Hepatic stellate cell (primary cell): Measurements from ENCODE around the gene GALE.
"Not testable (repeated sequence)": the region's sequence is repeated elsewhere in the genome, so short reads cannot be mapped to it uniquely, and the experiment has no call there.

Source experiments
- DNase-seq: peaks from one replicate; pipeline ENCODE4 v3.0.0; 2011; ENCODE audit warnings: low spot score

The GALE gene

DNA sequence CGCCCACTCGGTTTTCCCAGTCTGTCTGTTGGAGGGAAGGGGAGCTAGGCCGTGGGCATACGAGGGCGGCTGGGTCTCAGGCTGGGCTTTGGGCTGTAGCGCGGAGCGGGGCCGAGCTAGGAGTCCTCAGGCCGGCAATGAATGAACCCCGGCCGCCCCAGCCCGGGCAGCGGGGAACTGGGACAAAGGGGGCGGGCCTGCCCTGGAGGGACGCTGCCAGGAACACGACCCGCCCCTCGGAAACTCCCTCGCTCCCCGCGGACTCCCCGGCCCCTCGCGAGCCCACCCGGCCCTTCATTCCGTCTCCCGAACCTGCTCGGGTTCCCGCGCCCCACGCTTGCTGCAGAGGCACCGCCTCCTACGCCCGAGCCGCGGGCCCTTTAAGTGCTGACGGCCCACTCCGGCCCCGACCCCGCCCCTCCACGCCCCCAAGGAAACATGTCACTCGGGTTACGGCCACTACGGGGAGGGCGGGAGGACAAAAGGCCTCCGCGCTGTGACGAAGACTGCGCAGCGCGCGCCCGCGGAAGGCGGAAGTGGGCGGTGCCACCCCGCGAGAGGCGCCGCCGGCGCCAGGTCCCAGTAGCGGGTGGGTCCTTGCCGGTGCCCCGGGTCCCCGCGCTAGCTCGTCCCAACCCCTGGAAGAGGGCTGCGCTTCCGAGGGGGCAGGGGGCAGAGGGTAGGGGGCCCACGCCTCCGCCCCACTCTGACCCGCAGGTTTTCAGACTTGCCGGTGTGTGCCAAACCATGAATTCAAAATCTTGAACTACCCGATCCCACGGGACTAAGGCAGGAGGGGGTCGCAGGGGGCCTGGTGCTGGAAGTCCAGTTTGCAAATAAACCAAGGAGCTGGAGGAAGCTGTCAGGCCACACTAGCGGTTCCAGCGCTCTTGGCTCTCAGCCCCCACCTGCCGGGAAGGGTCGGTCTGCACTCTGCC, at the start of gene GALE:
Gene GALE, minus strand, starts transcription at position 355 of the 938 bp plus-strand sequence. CDS start 1,747 bp downstream, outside the sequence.
- peak; percentile 99 for DNase-seq

DNA sequence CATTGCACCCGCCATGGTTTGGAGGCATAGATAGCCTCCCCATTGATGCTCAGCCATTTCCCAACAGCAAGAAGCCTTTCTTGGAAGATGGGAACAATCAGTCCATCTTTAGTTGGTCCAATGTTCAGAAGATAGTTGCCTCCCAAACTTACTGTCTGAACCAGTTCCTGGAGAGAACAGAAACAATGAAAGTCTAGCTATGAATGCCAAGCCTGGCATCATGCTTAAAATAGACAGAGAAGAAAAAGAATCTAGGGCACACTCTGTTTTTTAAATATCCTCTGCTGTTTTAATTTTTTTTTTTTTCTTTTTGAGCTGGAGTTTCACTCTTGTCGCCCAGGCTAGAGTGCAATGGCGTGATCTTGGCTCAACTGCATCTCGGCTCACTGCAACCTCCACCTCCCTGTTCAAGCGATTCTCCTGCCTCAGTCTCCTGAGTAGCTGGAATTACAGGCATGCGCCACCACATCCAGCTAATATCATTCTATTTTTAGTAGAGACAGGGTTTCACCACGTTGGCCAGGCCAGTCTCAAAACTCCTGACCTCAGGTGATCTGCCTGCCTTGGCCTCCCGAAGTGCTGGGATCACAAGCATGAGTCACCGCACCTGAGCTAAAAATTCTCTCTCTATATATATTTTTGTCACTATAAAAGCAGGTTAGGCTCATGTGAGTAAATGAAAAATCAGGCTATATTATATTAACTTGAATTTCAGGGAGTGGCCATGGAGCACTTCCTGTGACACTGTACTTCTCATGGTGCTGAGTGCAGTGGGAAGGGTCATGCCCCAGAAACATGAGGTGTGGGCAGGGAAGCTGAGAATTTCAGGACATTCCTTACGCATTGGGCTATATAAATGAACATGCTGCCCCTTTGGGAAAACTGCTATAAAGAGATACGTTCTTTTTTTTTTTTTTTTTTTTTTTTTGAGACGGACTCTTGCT, 48.4 kb upstream of the GALE start:
- DNase-seq, result no peak

DNA sequence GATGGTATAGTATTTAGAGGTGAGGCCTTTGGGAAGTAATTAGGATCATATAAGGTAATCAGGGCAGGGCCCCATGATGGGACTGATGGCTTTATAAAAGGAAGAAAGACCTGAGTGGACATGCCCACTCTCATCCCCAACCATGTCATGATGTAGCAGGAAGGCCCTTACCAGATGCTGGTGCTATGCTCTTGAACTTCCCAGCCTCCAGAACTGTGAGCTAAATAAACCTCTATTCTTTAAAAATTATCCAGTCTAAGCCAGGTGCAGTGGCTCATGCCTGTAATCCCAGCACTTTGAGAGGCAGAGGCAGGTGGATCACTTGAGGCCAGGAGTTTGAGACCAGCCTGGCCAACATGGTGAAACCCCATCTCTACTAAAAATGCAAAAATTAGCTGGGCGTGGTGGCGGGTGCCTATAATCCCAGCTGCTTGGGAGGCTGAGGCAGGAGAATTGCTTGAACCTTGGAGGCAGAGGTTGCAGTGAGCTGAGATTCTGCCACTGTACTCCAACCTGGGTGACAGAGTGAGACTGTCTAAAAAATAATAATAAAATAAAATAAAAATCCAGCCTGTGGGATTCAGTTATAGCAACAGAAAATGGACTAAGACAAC, 47.0 kb upstream of the GALE start:
- DNase-seq, result not testable (repeated sequence)

DNA sequence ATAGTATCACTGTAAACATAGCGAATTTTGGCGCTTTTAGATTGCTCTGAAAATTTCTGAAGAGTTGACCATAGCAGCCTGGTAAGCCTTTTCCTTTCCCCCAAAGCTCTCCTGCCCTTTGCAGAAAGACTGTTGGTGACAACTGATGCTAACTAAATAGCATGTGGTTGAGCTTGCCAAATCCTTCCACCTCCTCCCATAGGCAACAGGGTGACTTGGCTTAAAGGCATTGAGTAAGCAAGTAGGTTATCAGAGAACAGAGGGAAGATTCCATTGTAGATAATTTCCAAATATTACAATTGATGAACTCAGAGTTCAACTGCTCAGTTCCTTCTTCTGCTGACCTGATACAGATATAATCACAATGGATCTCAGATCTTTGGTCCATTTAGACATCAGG, 44.6 kb upstream of the GALE start:
- no peak for DNase-seq

DNA sequence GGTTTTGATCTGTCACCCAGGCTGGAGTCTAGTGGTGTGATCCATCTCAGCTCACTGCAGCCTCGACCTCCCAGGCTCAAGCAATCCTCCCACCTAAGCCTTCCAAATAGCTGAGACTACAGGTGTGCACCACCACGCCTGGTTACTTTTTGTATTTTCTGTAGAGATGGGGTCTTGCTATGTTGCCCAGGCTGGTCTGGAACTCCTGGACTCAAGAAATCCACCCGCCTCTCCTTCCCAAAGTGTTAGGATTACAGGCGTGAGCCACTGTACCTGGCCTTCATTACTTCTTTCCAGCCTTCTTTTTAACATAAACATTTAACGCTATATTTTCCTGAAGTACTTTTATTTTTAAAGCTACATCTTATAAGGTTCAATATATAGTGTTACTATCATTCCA, 43.1 kb upstream of the GALE start:
- DNase-seq, result no peak

DNA sequence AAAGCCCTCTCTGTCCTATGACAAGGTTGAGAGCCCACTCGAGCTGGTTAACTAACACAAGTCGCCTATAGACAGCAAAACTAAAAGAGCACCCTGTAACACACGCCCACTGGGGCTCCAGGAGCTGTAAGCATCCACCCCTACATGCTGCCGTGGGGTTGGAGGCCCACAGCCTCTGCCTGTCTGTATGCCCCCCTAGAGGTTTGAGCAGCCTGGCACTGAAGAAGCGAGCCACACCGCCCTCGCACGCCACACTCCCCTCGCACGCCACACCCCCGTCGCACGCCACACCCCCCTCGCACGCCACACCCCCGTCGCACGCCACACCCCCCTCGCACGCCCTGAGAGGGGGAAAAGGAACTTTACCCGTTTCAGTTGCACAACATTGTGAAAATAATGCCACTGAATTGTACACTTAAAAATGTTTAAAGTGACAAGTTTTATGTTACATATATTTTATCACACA, 37.9 kb upstream of the GALE start:
- peak; percentile 52 for DNase-seq

DNA sequence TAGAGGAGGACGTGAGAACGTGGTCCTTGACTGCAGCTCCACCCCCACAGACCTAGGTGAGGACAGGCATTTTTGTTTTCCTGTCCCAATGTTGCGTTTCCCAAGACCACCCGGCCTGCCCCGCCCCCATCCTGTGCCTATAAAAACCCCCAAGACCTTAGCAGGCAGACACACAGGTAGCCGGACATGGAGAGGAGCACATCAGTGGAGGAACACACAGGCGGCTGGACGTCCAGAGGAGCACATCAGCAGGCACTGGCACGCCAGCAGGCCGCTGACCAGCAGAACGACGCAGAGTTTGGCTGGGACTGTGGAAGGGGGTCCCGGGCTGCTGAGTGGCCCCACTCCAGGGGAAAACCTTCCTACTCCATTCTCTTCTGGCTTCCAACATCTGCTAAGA, 37.4 kb upstream of the GALE start:
- DNase-seq, result no peak

DNA sequence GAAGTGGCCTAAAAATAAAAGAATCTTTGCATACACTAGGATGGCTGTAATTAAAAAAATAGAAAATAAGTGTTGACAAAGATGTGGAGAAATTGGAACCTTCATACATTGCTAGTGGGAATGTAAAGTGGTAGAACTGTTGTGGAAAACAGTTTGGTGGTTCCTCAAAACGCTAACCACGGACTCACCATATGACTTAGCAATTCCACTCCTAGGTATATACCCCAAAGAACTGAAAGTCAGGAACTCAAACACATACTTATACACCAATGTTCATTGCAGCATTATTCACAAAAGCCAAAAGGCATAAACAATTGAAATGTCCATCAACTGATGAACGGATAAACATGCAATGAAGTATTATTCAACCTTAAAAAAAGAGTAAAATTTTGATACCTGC, 35.5 kb upstream of the GALE start:
- no peak for DNase-seq

DNA sequence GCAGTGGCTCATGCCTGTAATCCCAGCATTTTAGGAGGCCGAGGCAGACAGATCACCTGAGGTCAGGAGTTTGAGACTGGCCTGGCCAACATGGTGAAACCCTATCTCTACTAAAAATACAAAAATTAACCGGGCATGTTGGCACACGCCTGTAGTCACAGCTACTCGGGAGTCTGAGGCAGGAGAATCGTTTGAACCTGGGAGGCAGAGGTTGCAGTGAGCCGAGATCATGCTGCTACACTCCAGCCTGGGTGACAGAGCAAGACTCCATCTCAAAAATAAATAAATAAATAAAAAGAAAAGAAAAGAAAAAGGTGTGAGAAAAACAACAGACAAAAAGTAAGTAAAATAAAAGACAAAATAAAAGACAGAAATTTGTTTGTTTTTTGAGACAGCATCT, 33.6 kb upstream of the GALE start:
- not testable (repeated sequence) for DNase-seq

DNA sequence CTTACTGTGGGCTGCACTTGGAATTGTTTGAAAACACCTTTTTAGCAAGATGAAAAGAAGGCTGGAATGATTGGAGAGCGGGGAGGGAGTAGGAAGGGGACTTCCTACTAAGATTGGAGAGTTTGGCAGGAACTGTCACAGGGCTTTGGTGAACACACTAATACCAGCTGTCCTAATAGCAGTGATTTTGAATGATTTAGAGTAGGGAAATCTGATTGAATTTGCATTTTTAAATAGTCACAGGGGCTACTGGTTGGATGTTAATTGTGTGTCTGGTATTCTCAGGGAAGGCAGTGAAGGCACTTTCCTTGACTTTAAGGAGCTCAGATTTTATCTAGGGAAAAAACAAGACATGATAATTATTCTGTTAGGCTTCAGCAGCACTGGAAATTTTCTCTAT, 27.2 kb upstream of the GALE start:
- DNase-seq, result no peak

DNA sequence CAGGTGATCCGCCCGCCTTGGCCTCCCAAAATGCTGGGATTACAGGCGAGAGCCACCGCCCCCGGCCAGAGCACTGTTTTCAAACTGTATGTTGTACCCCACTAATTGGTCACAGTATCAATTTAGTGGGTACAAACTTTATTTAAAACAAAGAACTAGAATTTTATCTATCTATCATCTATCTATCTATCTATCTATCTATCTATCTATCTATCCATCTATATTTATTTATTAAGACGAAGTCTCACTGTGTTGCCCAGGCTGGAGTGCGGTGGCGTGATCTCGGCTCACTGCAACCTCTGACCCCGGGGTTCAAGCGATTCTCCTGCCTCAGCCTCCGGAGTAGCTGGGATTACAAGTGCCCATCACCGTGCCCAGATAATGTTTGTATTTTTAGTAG, 26.0 kb upstream of the GALE start:
- not testable (repeated sequence) for DNase-seq

DNA sequence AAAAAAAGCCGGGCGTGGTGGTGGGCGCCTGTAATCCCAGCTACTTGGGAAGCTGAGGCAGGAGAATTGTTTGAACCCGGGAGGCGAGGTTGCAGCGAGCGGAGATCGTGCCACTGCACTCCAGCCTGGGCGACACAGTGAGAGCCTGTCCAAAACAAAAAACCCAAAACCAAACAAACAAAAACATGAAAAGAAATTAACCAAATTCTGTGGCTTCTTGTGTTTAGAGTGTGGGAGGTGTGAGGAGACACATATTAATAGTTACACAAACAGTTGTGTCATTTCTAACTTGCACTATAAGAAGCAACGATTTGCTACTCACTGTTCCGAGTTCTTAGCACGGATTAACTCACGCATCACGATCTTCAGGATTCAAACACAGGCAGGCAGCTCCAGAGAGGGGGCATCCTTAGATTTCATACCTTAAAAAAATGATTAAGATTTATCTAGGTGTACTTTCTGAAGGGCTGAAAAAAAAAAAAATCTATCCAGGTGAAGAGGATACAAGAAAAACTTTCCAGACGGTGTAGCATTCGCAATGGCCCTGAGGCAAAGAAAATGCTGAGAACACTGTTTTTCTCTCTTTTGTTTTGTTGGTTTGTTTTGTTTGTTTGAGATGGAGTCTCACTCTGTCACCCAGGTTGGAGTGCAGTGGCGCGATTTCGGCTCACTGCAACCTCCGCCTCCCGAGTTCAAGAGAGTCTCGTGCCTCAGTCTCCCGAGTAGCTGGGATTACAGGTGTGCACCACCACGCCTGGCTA, 25.4 kb upstream of the GALE start:
- DNase-seq, result no peak

DNA sequence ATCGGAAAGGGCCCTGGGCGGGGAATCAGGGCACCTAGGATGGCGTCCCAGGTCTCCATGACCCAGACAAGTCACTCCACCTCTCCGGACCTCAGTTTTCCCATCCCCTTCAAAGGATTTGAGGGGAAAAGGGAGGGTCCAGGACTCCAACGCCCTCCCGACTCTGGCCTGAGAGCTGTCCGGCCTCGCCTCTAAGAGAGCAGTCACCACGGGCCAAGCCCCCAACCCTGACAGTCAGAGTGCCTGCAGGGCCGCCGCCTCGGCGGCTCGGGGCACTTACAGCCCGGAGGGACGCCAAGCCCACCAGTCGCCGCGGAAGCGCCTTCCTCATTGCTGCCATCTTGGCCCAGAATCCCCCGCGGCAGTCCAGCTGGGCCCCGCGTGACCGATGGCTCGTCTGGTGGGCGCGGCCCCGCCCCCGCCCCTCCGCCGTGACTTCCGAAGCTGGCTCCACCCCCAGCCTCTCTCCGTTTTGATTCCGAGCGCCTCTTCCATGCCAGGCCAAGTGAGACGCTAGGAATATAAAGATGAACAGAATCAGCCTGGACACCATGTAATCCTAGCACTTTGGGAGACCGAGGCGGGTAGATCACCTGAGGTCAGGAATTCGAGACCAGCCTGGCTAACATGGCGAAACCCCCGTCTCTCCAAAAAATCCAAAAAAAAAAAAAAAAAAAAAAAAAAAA, 24.7 kb upstream of the GALE start, which contains the start of gene HMGCL:
Gene HMGCL, minus strand, starts transcription at position 354 of the 686 bp plus-strand sequence. Its CDS starts 14 bp downstream, at position 340.
- DNase-seq, result peak; percentile 94

DNA sequence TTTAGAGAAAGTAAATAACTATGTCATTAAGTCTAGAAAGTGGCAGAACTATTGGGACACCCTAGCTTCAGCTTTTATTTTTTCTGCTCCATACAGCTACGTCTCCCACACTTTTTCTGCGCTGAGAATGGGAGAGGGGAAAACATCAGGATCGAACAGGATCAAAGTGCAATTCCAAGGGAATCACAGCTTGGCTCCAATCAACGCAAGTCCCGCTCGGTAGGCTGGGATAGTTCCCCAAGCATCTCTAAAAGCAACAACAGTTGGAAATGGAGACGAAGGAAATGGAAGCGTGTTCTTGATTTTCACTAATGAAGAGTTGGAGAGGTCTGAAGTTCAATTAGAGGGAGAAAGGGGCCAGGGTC, 24.1 kb upstream of the GALE start:
- peak; percentile 22 for DNase-seq

DNA sequence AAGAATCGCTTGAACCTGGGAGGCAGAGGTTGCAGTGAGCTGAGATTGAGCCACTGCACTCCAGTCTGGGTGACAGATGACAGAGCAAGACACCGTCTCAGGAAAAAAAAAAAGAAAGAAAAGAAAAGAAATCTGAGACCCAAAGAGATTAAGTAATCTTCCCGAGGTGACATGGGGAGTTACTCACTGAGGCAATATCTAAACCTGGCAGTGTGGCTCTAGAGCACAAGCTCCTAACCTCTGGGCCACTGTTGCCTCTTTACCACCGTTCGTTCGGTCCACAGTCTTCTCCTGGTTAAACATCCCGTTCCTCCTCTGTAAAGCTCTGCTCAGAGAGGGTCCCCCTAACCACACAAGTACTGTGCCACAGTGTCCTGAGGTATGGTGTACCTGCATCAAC, 23.2 kb upstream of the GALE start:
- DNase-seq, result no peak

DNA sequence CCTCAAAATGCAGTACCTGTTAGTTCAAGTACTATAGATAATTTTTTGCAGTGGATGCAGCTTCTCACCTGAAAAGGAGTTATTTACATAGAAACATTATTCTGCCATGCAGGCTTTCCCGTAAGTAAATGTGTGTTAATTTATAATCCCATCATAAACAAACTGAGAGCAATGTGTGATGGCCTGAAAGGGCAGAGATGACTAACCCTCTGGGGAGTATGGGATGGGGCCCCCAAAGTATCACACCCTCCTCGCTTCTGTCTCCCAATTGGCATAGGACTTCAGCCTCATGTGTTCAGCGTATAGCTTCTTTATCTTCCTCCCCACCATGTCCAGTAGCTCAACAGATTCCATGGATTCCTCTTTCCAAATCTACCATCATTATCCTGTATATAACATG, 17.1 kb upstream of the GALE start:
- no peak for DNase-seq

DNA sequence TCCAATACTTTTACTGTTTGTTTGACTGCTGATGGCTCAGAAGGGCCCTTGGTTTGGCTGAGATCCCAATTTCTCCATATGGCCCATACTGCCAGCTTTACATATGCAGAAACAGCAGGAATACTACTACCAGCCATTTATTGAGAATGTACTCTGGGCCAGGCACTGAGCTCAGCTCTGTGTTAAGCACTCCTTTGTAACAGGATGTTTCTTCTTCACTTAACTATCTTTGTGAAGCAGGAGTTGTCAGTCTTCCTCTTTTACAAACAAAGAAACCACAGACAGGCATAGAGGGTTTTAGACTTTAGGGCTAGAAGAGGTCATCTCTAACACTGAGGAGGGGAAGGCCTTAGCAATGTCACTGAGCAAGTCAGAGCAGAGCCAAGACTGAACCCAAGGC, 16.4 kb upstream of the GALE start:
- no peak for DNase-seq

DNA sequence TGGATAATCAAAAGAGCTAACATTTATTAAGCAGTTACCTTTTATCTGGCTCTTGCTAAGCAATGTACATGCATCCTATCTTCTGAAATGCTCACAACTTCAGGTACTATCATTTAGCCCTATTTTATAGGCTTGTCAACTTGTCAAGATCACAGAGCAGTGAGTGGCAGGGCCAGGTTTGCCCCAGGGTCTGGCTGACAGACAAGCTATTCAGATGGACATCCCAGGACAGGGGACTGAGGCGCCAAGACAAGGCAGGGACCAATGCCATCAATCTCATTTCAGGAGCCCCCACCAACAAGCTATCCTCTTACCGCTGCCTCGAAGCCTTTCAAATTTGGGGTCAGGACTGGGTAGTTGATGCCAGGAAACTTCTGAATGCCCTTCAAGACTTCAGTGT, 15.8 kb upstream of the GALE start:
- DNase-seq, result no peak

DNA sequence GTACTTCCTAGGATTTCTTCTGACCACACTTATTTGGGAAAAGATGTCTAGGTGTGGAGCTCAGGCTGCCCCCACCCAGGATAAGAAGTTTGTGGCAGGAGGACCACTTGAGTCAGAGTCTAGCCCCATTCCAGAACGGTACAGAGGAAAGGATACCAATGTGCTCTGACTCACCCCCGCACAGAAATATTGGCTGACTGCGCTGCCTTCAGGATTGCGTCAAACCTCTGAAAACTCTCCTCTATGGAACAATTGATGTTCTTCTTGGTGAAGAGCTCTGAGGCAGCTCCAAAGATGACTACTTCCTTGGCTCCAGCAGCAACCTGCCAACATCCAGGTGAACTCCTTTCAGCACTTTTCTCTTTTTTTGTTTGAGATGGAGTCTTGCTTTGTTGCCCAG, 13.5 kb upstream of the GALE start:
- no peak for DNase-seq

DNA sequence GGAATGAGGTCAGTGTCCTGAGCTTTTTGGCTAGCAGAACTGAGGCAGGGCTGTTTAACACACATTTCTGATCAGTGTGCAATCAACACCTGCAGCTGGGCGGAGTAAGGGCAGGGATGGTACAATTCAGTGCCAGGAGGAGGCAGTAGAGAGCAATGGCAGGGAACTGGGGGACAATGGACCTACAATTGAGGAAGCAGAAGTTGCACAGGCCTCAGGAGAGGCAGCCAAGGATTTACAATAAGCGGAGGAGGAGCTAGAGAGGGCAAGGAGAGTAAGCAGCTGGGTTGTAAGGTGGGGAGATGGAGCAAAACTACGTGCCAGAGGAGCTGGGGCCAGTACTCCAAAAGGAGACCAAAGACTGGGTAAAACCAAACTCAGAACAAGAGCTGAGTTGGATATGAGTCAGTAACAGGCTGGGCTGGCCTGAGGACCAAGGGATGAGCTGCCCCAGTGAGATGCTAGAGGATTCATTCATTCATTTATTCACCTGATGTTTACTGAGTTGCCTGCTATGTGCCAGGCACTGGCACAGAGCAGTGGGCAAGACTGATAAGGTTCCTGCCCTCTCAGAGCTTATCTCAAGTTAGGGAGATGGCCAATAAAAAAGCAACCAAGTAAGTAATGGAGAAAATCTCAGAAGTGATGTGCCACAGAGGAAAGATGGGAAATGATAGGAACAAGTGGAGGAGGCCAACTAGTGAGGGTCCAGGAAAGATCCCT, 10.4 kb upstream of the GALE start:
- no peak for DNase-seq
